D721Med (cell line): ENCODE measurements around the gene DCDC2.

ENCODE experiments used
- DNase-seq: peaks from one replicate; pipeline ENCODE4 v3.0.0; 2011; ENCODE audit warnings: low spot score; ENCODE audit not compliant: insufficient read length
- FAIRE-seq: peaks from 2 replicates; lab custom pipeline; 2011; peaks lifted over from hg19 to GRCh38; lab: Jason Lieb, UNC
- TF ChIP-seq, protein P1 (sequence below): IDR thresholded peaks from 2 replicates; pipeline ENCODE4 v1.5.1; 2012; ENCODE audit warnings: mild to moderate bottlenecking, control low read depth; ENCODE audit not compliant: insufficient read depth; ENCODE audit errors: missing control alignments

DCDC2 gene

DNA sequence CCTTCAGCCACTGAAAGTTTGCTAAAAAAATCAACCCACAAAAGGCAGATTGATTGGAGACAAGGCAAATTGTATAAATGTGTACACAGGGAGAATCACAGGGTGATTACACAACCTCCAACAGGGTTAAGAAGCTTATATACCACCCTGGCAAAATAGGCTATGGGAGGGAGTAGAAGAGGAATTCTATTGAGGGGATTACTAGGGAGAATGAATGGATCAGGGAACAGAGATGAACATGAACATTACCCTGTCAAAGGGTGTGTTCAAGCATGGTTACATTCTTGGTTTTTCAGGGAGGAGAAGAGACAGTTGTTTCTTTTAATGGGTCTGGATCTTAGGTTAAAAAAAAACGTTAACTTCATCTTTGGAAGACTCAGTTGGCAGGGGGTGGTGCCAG is 39.8 kb upstream of the DCDC2 start:
- no peak for FAIRE-seq
- DNase-seq = no peak
- TF ChIP-seq, protein P1, sequence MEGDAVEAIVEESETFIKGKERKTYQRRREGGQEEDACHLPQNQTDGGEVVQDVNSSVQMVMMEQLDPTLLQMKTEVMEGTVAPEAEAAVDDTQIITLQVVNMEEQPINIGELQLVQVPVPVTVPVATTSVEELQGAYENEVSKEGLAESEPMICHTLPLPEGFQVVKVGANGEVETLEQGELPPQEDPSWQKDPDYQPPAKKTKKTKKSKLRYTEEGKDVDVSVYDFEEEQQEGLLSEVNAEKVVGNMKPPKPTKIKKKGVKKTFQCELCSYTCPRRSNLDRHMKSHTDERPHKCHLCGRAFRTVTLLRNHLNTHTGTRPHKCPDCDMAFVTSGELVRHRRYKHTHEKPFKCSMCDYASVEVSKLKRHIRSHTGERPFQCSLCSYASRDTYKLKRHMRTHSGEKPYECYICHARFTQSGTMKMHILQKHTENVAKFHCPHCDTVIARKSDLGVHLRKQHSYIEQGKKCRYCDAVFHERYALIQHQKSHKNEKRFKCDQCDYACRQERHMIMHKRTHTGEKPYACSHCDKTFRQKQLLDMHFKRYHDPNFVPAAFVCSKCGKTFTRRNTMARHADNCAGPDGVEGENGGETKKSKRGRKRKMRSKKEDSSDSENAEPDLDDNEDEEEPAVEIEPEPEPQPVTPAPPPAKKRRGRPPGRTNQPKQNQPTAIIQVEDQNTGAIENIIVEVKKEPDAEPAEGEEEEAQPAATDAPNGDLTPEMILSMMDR = no peak

DNA sequence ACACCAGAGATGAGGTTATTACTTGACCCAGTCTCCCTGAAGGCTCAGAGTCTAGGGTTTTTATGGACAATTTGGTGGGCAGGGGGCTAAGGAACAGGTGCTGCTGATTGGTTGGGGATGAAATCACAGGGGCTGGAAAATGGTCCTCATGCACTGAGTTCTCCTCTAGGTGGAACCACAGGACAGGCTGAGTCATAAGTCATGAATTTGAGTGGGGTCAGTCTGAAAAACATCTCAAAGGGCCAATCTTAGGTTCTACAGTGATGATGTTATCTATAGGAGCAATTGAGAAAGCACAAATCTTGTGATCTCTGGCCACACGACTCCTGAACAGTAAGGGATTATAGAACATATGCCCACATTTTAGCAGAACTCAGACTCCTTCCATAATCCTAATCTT is 39.0 kb upstream of the DCDC2 start:
- TF ChIP-seq, protein P1 = no peak
- FAIRE-seq (no peak), DNase-seq (no peak)

DNA sequence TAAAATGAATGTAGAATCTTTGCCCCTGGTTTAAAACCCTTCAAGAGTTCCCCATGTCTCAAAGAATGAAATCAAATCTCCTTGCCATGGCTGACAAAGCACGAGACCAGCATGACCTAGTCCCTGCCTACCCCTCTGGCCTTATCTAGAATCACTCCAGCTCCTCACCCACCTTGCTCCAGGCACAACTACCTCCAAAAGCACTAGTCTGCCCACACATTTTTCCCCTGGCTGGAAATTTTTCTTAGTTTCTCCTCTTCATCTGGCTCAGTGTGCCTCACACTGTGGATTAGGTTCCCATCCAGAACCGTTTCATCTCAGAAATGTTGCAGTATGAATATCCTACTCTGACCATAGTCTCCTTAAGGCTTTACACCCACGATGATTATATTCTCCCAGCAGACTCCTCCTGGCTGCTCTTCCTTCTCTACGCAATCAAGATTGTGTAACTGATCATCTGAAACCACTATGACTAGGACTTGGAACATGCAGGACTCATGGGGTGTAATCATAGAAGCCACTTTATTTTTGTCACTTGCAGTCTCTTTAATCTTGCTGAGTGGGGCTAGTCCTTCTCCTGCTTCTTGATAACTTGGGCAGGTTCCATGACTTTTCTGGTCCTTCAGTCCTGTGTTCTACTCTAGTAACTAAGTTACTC is 37.0 kb upstream of the DCDC2 start:
- TF ChIP-seq, protein P1 = no peak
- no peak for DNase-seq
- no peak for FAIRE-seq

DNA sequence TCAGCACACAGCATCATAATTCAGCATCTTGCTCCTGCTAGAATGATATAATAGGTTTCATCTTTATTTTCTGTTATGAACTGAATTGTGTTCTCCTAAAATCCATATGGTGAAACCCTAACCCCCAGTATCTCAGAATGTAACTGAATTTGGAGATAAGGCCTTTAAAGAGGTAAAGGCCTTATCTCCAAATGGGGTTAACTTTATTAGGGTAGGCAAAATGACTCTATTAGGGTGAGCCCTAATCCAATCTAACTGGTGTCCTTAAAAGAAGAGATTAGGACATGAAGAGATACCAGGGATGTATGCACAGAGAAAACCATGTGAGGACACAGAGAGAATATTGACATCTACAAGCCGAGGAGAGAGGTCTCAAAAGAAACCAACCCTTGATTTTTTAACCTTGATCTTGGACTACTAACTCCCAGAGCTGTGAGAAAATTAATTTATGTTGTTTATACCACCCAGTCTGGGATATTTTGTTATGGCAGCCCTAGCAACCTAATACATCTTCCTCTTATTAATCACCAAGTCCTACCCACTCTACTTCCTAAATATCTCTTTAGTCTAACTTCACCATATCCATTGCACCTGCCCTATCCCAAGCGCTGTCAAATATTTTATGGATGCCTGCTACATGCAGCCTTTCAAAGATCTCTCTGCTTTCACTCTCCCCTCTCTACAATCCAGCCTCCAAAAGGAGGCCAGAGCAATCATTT is 36.4 kb upstream of the DCDC2 start:
- DNase-seq (no peak), FAIRE-seq (no peak)
- TF ChIP-seq, protein P1 = no peak

DNA sequence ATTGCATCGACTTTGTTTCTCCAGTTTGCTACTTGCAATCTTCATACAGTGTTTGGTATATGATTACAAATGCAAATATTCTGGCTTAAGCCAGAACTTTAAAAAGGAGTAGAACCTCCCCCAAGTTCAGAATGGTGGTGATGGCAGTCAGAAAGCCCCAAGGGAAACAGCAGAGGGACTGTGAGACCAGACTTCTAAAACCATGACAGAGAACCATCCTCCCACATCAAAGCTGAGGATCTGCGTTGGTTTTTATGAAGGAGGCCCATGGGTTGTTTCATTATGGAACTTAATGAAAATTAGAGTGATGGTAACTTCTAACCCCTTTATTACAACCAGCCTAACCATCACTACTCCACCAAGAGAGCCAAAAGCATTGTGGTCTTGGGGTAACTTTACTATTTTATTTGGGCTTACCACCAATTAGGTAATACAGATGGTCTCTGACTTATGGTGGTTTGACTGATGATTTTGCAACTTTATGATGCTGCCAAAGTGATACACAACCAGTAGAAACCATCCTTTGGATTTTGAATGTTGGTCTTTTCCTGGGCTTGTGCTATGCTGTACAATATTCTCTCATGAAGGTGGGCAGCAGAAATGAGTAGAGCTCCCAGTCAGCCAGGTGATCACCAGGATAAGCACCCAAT is 34.0 kb upstream of the DCDC2 start:
- FAIRE-seq (no peak), DNase-seq (no peak)
- TF ChIP-seq, protein P1 = no peak

DNA sequence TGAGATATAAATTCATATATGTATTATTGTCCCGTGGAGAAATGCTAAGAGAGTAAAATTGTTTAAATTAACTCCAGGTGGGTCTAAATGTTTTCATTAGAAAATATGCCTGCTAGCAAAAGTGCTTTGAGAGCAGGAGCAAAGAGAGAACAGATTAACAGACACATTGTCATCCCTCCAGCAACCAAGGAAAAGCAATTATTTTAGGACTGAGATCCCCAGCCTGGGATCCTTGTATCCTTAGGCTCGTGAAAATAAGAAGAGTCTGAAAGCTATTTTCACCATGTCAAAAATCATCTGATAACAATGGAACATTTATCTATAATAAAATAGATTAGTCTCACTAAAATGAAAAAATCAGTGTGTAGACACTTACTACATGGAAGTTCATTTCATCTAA is 33.3 kb upstream of the DCDC2 start:
- TF ChIP-seq, protein P1 = no peak
- FAIRE-seq (no peak), DNase-seq (no peak)
